Cardiac fibroblast (primary cell): Measurements from ENCODE around the gene IL5.
"Not testable (repeated sequence)": the region's sequence is repeated elsewhere in the genome, so short reads cannot be mapped to it uniquely, and the experiment has no call there.

Source experiments
- DNase-seq, 2 donors: peaks; one replicate each; pipeline versions ENCODE4 v3.0.0 to v3.0.0-alpha.2; 2010; ENCODE audit warnings: low read depth in 2 of 2
- H3K4me3 ChIP-seq, 2 donors: replicated peaks in 1 of 2; 1 replicate in 1 of 2; 2 replicates in 1 of 2; pipeline ENCODE4 v1.5.1; 2011; ENCODE audit warnings: low read depth in 2 of 2, low read length in 2 of 2, mild to moderate bottlenecking in 2 of 2, moderate library complexity in 1 of 2
- CTCF ChIP-seq: IDR thresholded peaks from one replicate; pipeline ENCODE4 v1.5.1; 2011; ENCODE audit warnings: low read depth, mild to moderate bottlenecking, low read length, inconsistent platforms

The IL5 gene

GRCh38 chr5:132566657-132567056 is 23.3 kb upstream of the IL5 start:
- H3K4me3 ChIP-seq: no peak overlapping the region
- no peak for DNase-seq
- no peak for TF ChIP-seq CTCF

GRCh38 chr5:132564555-132564954 is 21.2 kb upstream of the IL5 start:
- H3K4me3 ChIP-seq, DNase-seq: not testable (repeated sequence)

- H3K4me3 ChIP-seq: no peak overlapping the region
- DNase-seq: peak in 1 of 2 donors; percentile 18
- TF ChIP-seq CTCF: no peak
Observed at GRCh38 chr5:132561601-132562000, 18.3 kb upstream of the IL5 start.

GRCh38 chr5:132559383-132560060 is 16.2 kb upstream of the IL5 start:
- DNase-seq: no peak
- H3K4me3 ChIP-seq: no peak overlapping the region
- TF ChIP-seq CTCF: no peak

- no peak for TF ChIP-seq CTCF
- peak; percentile 33 to 47 for DNase-seq
- H3K4me3 ChIP-seq: peak overlapping the region; percentile 75 to 80
Observed at GRCh38 chr5:132557478-132558172, 14.3 kb upstream of the IL5 start.

GRCh38 chr5:132556763-132557477 is 13.6 kb upstream of the IL5 start, which contains the start of gene RAD50:
TSS of gene RAD50 (plus strand) at chr5:132556977. CDS start at chr5:132557325, 348 bp downstream.
- peak within 1 kb of the TSS; percentile 75 to 80 for H3K4me3 ChIP-seq
- no peak for TF ChIP-seq CTCF
- DNase-seq: peak; percentile 90 to 92

- TF ChIP-seq CTCF: no peak
- no peak for DNase-seq
- peak overlapping the region; percentile 75 to 80 for H3K4me3 ChIP-seq
Observed at GRCh38 chr5:132556153-132556762, 12.9 kb upstream of the IL5 start.
